ENCODE results near the gene DNAJC13. TPM values are rescaled to one million over a fixed set of nuclear protein-coding genes. Genes with fewer than 3 reads are reported as not detected.
A peak's percentile ranks its signal among the peaks of the same experiment; 100 is the strongest.
"Not testable (repeated sequence)": the region's sequence is repeated elsewhere in the genome, so short reads cannot be mapped to it uniquely, and the experiment has no call there.

The DNAJC13 gene
- total and polyA plus RNA-seq, 10 donors: 5.6 to 78.4 (median 51.2) TPM

GRCh38 chr3:132550579-132551305 is 133.4 kb downstream of the DNAJC13 start:
- H3K36me3 ChIP-seq: peaks cover 0 to under 1% (median 0%) of the 10 kb centered on the region in 6 donors
- intact Hi-C loops (cut with DNase I; ENCODE audit: low total_unique reads): no loop called here
- WGBS, 5 donors: 33 to 38% (median 37%) methylated on average over 3 of the region's 3 CpGs

GRCh38 chr3:132553826-132554225 is 136.5 kb downstream of the DNAJC13 start:
- Histone ChIP-seq H3K4me3 (no peak overlapping the region), H3K4me1 (peaks cover 0 to 15% (median 10%) of the 10 kb centered on the region in 6 donors), H3K27ac (no peak overlapping the region), H3K27me3 (replicated peaks in 1 of 7) (no peaks in the 10 kb centered on the region), H3K36me3 (peaks cover 0 to 29% (median 3%) of the 10 kb centered on the region in 6 donors), H3K9me3 (no peaks in the 10 kb centered on the region)
- WGBS, 5 donors: 88 to 98% (median 93%) methylated on average over 6 of the region's 6 CpGs
- no peak for DNase-seq
- no peak for TF ChIP-seq POLR2A (IDR thresholded peaks at IDR 0.05)
- no peak for TF ChIP-seq POLR2AphosphoS5 (IDR thresholded peaks at IDR 0.05)
- TF ChIP-seq, protein P1, sequence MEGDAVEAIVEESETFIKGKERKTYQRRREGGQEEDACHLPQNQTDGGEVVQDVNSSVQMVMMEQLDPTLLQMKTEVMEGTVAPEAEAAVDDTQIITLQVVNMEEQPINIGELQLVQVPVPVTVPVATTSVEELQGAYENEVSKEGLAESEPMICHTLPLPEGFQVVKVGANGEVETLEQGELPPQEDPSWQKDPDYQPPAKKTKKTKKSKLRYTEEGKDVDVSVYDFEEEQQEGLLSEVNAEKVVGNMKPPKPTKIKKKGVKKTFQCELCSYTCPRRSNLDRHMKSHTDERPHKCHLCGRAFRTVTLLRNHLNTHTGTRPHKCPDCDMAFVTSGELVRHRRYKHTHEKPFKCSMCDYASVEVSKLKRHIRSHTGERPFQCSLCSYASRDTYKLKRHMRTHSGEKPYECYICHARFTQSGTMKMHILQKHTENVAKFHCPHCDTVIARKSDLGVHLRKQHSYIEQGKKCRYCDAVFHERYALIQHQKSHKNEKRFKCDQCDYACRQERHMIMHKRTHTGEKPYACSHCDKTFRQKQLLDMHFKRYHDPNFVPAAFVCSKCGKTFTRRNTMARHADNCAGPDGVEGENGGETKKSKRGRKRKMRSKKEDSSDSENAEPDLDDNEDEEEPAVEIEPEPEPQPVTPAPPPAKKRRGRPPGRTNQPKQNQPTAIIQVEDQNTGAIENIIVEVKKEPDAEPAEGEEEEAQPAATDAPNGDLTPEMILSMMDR (IDR thresholded peaks at IDR 0.05 in 8 of 11, conservative IDR thresholded peaks at IDR 0.05 in 3 of 11): no peak
- intact Hi-C loops (cut with DNase I; ENCODE audit: low total_unique reads): no loop called here

More at GRCh38 chr3:132550579-132551305, 133.4 kb downstream of the DNAJC13 start:
- Histone ChIP-seq H3K4me3 (no peak overlapping the region), H3K4me1 (peaks cover 0 to 15% (median 10%) of the 10 kb centered on the region in 6 donors), H3K27me3 (replicated peaks in 1 of 7) (no peaks in the 10 kb centered on the region), H3K9me3 (peaks cover 0 to 4% (median 0%) of the 10 kb centered on the region in 8 donors), H3K27ac (peak overlapping the region in 1 of 8 donors; percentile 12)
- TF ChIP-seq POLR2AphosphoS5 (IDR thresholded peaks at IDR 0.05): no peak
- TF ChIP-seq POLR2A (IDR thresholded peaks at IDR 0.05): no peak
- TF ChIP-seq, protein P1 (IDR thresholded peaks at IDR 0.05 in 8 of 11, conservative IDR thresholded peaks at IDR 0.05 in 3 of 11): no peak
- no peak for DNase-seq

- Histone ChIP-seq H3K4me3 (no peak overlapping the region), H3K27ac (no peak overlapping the region), H3K36me3 (peaks cover 0 to 35% (median 3%) of the 10 kb centered on the region in 6 donors), H3K4me1 (peaks cover 0 to 15% (median 10%) of the 10 kb centered on the region in 6 donors), H3K9me3 (no peaks in the 10 kb centered on the region), H3K27me3 (replicated peaks in 1 of 7) (no peaks in the 10 kb centered on the region)
- TF ChIP-seq POLR2A (IDR thresholded peaks at IDR 0.05) (no peak), POLR2AphosphoS5 (IDR thresholded peaks at IDR 0.05) (no peak)
- TF ChIP-seq, protein P1 (IDR thresholded peaks at IDR 0.05 in 8 of 11, conservative IDR thresholded peaks at IDR 0.05 in 3 of 11): no peak
- 77 to 91% (median 86%) methylated on average over 8 of the region's 8 CpGs for whole genome bisulfite sequencing, 5 donors
- intact Hi-C loops (cut with DNase I; ENCODE audit: low total_unique reads): no loop called here
- no peak for DNase-seq
Measured at GRCh38 chr3:132554437-132554836, 137.1 kb downstream of the DNAJC13 start.

- Histone ChIP-seq H3K27ac (no peak overlapping the region), H3K4me1 (peaks cover 0 to 6% (median 4%) of the 10 kb centered on the region in 6 donors), H3K4me3 (no peak overlapping the region), H3K27me3 (replicated peaks in 1 of 7) (no peaks in the 10 kb centered on the region), H3K36me3 (peaks cover 0 to 45% (median 4%) of the 10 kb centered on the region in 6 donors), H3K9me3 (no peaks in the 10 kb centered on the region)
- intact Hi-C loops (cut with DNase I; ENCODE audit: low total_unique reads): no loop called here
- no peak for DNase-seq
- TF ChIP-seq POLR2AphosphoS5 (IDR thresholded peaks at IDR 0.05) (no peak), POLR2A (IDR thresholded peaks at IDR 0.05) (no peak)
- TF ChIP-seq, protein P1 (IDR thresholded peaks at IDR 0.05 in 8 of 11, conservative IDR thresholded peaks at IDR 0.05 in 3 of 11): no peak
- WGBS, 5 donors: 86 to 94% (median 90%) methylated on average over 5 of the region's 5 CpGs
Measured at GRCh38 chr3:132555306-132556035, 138.2 kb downstream of the DNAJC13 start.

GRCh38 chr3:132556036-132556386 is 138.7 kb downstream of the DNAJC13 start:
- intact Hi-C loops (cut with DNase I; ENCODE audit: low total_unique reads); H3K4me3 ChIP-seq; H3K27me3 ChIP-seq (replicated peaks in 1 of 7); H3K4me1 ChIP-seq; H3K9me3 ChIP-seq; H3K27ac ChIP-seq; DNase-seq: not testable (repeated sequence)
- 89 to 95% (median 91%) methylated on average over 3 of the region's 3 CpGs for WGBS, 5 donors
- H3K36me3 ChIP-seq: peaks cover 0 to 51% (median 7%) of the 10 kb centered on the region in 6 donors
